ENCODE measurements around the gene CDYL2. TPM values are rescaled to one million over a fixed set of nuclear protein-coding genes. Genes with fewer than 3 reads are reported as not detected.

The CDYL2 gene
- total RNA-seq, 5 donors from 2014 or later (not counting 1 experiment from before 2014, with no cell fraction given): 15.4 to 45.4 (median 32.1) TPM

DNA sequence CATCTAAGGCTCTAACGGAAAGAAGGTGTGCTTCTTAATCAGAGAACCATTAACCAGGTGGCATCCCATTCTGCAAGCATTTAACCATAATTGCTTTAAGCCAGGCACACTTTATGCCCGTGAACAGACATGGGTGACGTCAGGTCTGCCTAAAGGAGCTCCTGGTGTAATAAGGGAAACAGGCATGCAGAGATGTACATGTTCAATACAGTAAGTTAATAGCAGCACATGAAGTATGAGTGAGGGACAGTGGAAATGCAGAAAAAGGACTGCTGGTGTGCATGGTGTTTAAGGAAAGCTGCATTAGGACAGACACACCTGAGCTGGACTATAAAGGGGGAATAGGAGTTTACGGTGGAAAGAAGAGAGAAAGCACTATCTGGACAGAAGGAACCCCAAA, 245.0 kb downstream of the CDYL2 start:
- POLR2A ChIA-PET: no interaction called here

GRCh38 chr16:80557037-80557436, 247.4 kb downstream of the CDYL2 start:
- DNase-seq: no peak
- H3K4me1 ChIP-seq (ENCODE audit: control insufficient read depth in 1 of 2, extremely low read depth in 1 of 2, insufficient read depth in 2 of 2, low read length in 2 of 2): peaks cover 6 to 11% of the 10 kb centered on the region in 2 experiments
- H3K4me1 Mint-ChIP-seq: peaks cover 10 to 16% (median 15%) of the 10 kb centered on the region in 3 donors
- no peak overlapping the region for H3K4me3 Mint-ChIP-seq
- H3K27ac Mint-ChIP-seq: no peak overlapping the region
- H3K36me3 ChIP-seq (ENCODE audit: control insufficient read depth in 2 of 2, extremely low read depth in 1 of 2, insufficient read depth in 1 of 2, low read length in 1 of 2): no peaks in the 10 kb centered on the region
- H3K9me3 ChIP-seq: no peaks in the 10 kb centered on the region
- ChIA-PET POLR2A (no interaction called here), CTCF (no interaction called here)
- no peaks in the 10 kb centered on the region for H3K27me3 ChIP-seq (replicated peaks in 1 of 2; ENCODE audit: control insufficient read depth in 2 of 2, extremely low read depth in 1 of 2, insufficient read depth in 2 of 2, low read length in 1 of 2)
- no peak for ATAC-seq (replicated peaks in 1 of 4)
- 100% methylated on average over 1 of the region's 5 CpGs for WGBS (ENCODE audit: insufficient coverage)
- H3K9me3 Mint-ChIP-seq: no peaks in the 10 kb centered on the region
- H3K27ac ChIP-seq (ENCODE audit: low read length): no peak overlapping the region
- no peaks in the 10 kb centered on the region for H3K36me3 Mint-ChIP-seq
- no peak overlapping the region for H3K4me3 ChIP-seq (ENCODE audit: control insufficient read depth in 1 of 2, extremely low read depth in 1 of 2, low read length in 1 of 2)
- H3K27me3 Mint-ChIP-seq: peaks cover 2 to 4% of the 10 kb centered on the region in 2 donors

More for the DNA sequence above, 245.0 kb downstream of the CDYL2 start:
- CTCF ChIA-PET: interaction anchor here in 1 of 2 donors (0.6 kb wide), 1 partner anchor 753 kb away, joined by 4 read pairs; no protein-coding TSS in a partner anchor
- no peak for ATAC-seq (replicated peaks in 1 of 4)
- Histone ChIP-seq H3K4me3 (ENCODE audit: control insufficient read depth in 1 of 2, extremely low read depth in 1 of 2, low read length in 1 of 2) (no peak overlapping the region), H3K36me3 (ENCODE audit: control insufficient read depth in 2 of 2, extremely low read depth in 1 of 2, insufficient read depth in 1 of 2, low read length in 1 of 2) (no peaks in the 10 kb centered on the region), H3K27me3 (replicated peaks in 1 of 2; ENCODE audit: control insufficient read depth in 2 of 2, extremely low read depth in 1 of 2, insufficient read depth in 2 of 2, low read length in 1 of 2) (no peaks in the 10 kb centered on the region), H3K27ac (ENCODE audit: low read length) (no peak overlapping the region), H3K9me3 (no peaks in the 10 kb centered on the region), H3K4me1 (ENCODE audit: control insufficient read depth in 1 of 2, extremely low read depth in 1 of 2, insufficient read depth in 2 of 2, low read length in 2 of 2) (peaks cover 7% of the 10 kb centered on the region in 2 experiments)
- Mint-ChIP-seq H3K9me3 (no peaks in the 10 kb centered on the region), H3K4me1 (peaks cover 9 to 13% (median 10%) of the 10 kb centered on the region in 3 donors), H3K36me3 (no peaks in the 10 kb centered on the region), H3K27ac (no peak overlapping the region), H3K27me3 (peaks cover 2 to 4% of the 10 kb centered on the region in 2 donors), H3K4me3 (no peak overlapping the region)
- WGBS (ENCODE audit: insufficient coverage): 68% methylated on average over 2 of the region's 4 CpGs
- no peak for DNase-seq

DNA sequence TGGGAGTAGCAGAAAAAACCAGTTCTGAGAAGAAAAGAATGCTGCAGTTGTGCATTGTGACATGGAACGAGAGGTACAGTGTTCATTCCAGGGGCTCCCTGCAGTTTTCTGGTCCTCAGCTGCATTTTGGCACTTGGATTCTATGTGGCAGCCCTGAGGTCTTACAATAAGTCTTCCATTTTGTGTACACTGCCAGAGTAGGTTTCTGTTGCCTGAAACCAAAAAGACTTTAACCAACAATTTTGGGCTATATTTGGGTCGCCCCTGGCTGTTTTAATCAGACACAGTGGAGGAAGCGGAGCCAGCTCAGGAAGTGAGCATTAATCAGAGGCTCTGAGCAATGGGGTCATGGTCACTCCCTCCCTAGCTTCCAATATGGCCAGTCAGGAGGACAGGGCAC, 247.9 kb downstream of the CDYL2 start:
- Mint-ChIP-seq H3K9me3 (no peaks in the 10 kb centered on the region), H3K4me1 (peaks cover 10 to 16% (median 15%) of the 10 kb centered on the region in 3 donors), H3K4me3 (no peak overlapping the region), H3K36me3 (no peaks in the 10 kb centered on the region), H3K27me3 (peaks cover 2 to 4% of the 10 kb centered on the region in 2 donors), H3K27ac (no peak overlapping the region)
- ChIA-PET POLR2A (no interaction called here), CTCF (no interaction called here)
- DNase-seq: no peak
- Histone ChIP-seq H3K4me1 (ENCODE audit: control insufficient read depth in 1 of 2, extremely low read depth in 1 of 2, insufficient read depth in 2 of 2, low read length in 2 of 2) (peaks cover 6 to 11% of the 10 kb centered on the region in 2 experiments), H3K27me3 (replicated peaks in 1 of 2; ENCODE audit: control insufficient read depth in 2 of 2, extremely low read depth in 1 of 2, insufficient read depth in 2 of 2, low read length in 1 of 2) (no peaks in the 10 kb centered on the region), H3K9me3 (no peaks in the 10 kb centered on the region), H3K27ac (ENCODE audit: low read length) (no peak overlapping the region), H3K36me3 (ENCODE audit: control insufficient read depth in 2 of 2, extremely low read depth in 1 of 2, insufficient read depth in 1 of 2, low read length in 1 of 2) (no peaks in the 10 kb centered on the region), H3K4me3 (ENCODE audit: control insufficient read depth in 1 of 2, extremely low read depth in 1 of 2, low read length in 1 of 2) (no peak overlapping the region)
- 100% methylated on average over 1 of the region's 3 CpGs for WGBS (ENCODE audit: insufficient coverage)
- no peak for ATAC-seq (replicated peaks in 1 of 4)

DNA sequence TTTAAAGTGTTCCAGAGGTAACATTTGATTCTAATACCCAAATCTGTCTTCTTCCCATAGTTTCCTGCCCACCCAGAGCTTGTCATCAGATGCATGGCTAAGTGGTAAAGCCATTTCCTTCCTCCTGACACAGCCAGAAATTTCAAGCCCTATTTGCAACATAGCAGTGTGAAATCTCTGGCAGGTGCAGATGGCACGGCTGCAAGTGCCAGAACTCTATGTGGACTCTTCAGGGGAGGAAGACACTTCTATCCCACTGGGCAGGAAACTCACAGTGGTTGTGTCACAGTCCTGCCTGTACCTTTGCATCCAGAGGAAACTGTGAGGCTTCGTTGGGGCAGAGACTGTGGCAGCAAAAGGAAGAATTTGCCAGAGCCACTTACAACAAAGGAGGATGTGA, 250.4 kb downstream of the CDYL2 start:
- ChIA-PET POLR2A (no interaction called here), CTCF (interaction anchor here in 1 of 2 donors (1.2 kb wide), 1 partner anchor 26 kb away, joined by 4 read pairs; no protein-coding TSS in a partner anchor)
- no peak overlapping the region for H3K4me3 Mint-ChIP-seq
- no peak overlapping the region for H3K27ac ChIP-seq (ENCODE audit: low read length)
- WGBS (ENCODE audit: insufficient coverage): 0% methylated on average over 1 of the region's 2 CpGs
- peaks cover 10 to 16% (median 15%) of the 10 kb centered on the region in 3 donors for H3K4me1 Mint-ChIP-seq
- no peak overlapping the region for H3K27ac Mint-ChIP-seq
- no peaks in the 10 kb centered on the region for H3K9me3 ChIP-seq
- H3K4me1 ChIP-seq (ENCODE audit: control insufficient read depth in 1 of 2, extremely low read depth in 1 of 2, insufficient read depth in 2 of 2, low read length in 2 of 2): peaks cover 6 to 11% of the 10 kb centered on the region in 2 experiments
- DNase-seq (no peak), ATAC-seq (replicated peaks in 1 of 4) (no peak)
- H3K4me3 ChIP-seq (ENCODE audit: control insufficient read depth in 1 of 2, extremely low read depth in 1 of 2, low read length in 1 of 2): no peak overlapping the region
- H3K36me3 Mint-ChIP-seq: no peaks in the 10 kb centered on the region
- H3K27me3 Mint-ChIP-seq: peaks cover 2 to 4% of the 10 kb centered on the region in 2 donors
- H3K27me3 ChIP-seq (replicated peaks in 1 of 2; ENCODE audit: control insufficient read depth in 2 of 2, extremely low read depth in 1 of 2, insufficient read depth in 2 of 2, low read length in 1 of 2): no peaks in the 10 kb centered on the region
- H3K36me3 ChIP-seq (ENCODE audit: control insufficient read depth in 2 of 2, extremely low read depth in 1 of 2, insufficient read depth in 1 of 2, low read length in 1 of 2): no peaks in the 10 kb centered on the region
- H3K9me3 Mint-ChIP-seq: no peaks in the 10 kb centered on the region

GRCh38 chr16:80552277-80552676, 252.1 kb downstream of the CDYL2 start:
- H3K27me3 ChIP-seq (replicated peaks in 1 of 2; ENCODE audit: control insufficient read depth in 2 of 2, extremely low read depth in 1 of 2, insufficient read depth in 2 of 2, low read length in 1 of 2): no peaks in the 10 kb centered on the region
- peaks cover 6 to 11% of the 10 kb centered on the region in 2 experiments for H3K4me1 ChIP-seq (ENCODE audit: control insufficient read depth in 1 of 2, extremely low read depth in 1 of 2, insufficient read depth in 2 of 2, low read length in 2 of 2)
- DNase-seq: no peak
- POLR2A ChIA-PET: no interaction called here
- no peaks in the 10 kb centered on the region for H3K36me3 ChIP-seq (ENCODE audit: control insufficient read depth in 2 of 2, extremely low read depth in 1 of 2, insufficient read depth in 1 of 2, low read length in 1 of 2)
- Mint-ChIP-seq H3K9me3 (no peaks in the 10 kb centered on the region), H3K27ac (no peak overlapping the region), H3K36me3 (no peaks in the 10 kb centered on the region), H3K4me3 (no peak overlapping the region), H3K27me3 (no peaks in the 10 kb centered on the region), H3K4me1 (peaks cover 10 to 19% (median 15%) of the 10 kb centered on the region in 3 donors)
- no peaks in the 10 kb centered on the region for H3K9me3 ChIP-seq
- WGBS (ENCODE audit: insufficient coverage): 90% methylated on average over 3 of the region's 5 CpGs
- no peak overlapping the region for H3K27ac ChIP-seq (ENCODE audit: low read length)
- CTCF ChIA-PET: no interaction called here
- H3K4me3 ChIP-seq (ENCODE audit: control insufficient read depth in 1 of 2, extremely low read depth in 1 of 2, low read length in 1 of 2): no peak overlapping the region
- ATAC-seq (replicated peaks in 1 of 4): no peak

Other genes starting within 250 kb of the CDYL2 start
- gene CMC2, start 202.3 kb upstream of the CDYL2 start, total RNA-seq: 10 to 100 TPM; 29.9 to 56.1 (median 38.1) TPM
- gene CENPN, start 202.6 kb upstream of the CDYL2 start, total RNA-seq: 1 to 10 TPM; 1.3 to 9.0 (median 2.8) TPM
- gene ATMIN, start 231.2 kb upstream of the CDYL2 start, total RNA-seq: 10 to 100 TPM; 30.2 to 36.2 (median 31.8) TPM

All from T-cell (primary cell).